ENCODE results near the gene OR10V1.

DNA sequence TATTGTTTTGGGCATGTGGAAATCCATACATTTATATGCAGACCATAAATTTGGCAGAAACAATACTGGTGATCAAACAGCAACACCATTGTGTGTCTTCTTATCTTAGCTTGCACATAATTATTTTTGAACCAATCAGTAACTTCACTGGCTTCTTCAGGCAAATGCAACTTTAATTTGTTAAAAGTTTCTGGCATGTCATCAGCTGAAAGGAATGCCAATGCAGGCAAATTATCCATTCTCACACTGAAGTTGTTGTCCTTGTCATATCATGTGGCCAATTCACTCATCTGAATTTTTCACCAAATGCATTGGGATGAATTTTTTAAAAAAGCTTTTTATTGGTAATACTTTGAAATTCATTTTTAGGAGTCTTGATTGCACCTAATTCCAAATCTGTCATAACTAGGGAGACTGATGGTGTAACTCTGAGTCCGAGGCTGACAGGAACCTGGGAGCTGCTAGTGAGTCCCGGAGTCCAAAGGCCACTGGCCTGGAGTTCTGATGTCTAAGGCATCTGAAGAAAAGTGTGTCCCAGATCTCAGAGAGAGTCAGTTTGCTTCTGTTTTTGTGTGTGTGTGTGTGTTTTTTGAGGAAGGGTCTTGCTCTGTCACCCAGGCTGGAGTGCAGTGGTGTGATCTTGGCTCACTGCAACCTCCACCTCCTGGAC, 17.4 kb upstream of the OR10V1 start:
- TF ChIP-seq, protein P1, sequence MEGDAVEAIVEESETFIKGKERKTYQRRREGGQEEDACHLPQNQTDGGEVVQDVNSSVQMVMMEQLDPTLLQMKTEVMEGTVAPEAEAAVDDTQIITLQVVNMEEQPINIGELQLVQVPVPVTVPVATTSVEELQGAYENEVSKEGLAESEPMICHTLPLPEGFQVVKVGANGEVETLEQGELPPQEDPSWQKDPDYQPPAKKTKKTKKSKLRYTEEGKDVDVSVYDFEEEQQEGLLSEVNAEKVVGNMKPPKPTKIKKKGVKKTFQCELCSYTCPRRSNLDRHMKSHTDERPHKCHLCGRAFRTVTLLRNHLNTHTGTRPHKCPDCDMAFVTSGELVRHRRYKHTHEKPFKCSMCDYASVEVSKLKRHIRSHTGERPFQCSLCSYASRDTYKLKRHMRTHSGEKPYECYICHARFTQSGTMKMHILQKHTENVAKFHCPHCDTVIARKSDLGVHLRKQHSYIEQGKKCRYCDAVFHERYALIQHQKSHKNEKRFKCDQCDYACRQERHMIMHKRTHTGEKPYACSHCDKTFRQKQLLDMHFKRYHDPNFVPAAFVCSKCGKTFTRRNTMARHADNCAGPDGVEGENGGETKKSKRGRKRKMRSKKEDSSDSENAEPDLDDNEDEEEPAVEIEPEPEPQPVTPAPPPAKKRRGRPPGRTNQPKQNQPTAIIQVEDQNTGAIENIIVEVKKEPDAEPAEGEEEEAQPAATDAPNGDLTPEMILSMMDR (tag by site-specific recombination; IDR thresholded peaks at IDR 0.05), result no peak
- TF ChIP-seq SCRT1 (tag by site-specific recombination; IDR thresholded peaks at IDR 0.05; ENCODE audit: borderline replicate concordance), result no peak
